Measurements from ENCODE around the gene ROBO4. TPM values are rescaled to one million over a fixed set of nuclear protein-coding genes. Genes with fewer than 3 reads are reported as not detected.

The ROBO4 gene
- total RNA-seq, 4 donors from 2014 or later, result 4.8 to 31.8 (median 6.4) TPM

DNA sequence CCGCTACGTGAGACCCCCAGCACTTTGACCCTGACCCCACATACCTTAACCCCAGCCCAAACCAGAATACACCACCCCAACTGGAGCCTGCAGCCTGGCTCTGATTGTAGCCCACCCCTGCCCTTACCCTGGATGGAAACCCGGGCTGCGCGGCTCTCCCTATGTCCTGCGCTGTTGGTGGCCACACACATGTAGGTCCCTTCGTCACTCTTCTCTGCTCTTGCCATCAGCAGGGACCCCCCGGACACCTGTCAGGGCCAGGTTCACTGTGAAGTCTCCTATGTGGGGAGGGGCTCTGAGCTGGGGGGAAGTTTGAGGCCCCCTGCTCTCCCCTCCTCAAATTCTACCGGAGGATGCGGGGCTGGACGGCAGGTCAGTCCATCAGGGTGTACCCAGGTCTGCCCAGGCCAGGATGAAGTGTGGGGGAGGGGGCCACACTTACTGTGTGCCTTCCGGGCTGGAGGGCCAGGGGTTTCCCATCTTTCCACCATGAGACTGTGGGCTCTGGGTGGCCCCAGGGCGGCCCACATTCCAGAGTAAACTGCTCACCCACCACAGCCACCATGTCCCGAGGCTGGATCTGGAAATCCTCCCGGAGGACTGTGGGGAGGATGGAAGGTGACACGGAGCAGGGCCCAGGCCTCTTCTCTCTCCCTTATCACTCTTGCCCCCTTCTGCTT, 1.5 kb downstream of the ROBO4 start:
- in situ Hi-C loops (cut with MboI; ENCODE audit: low pct_ligation_motif_present in 1 of 4, low pct_unique_long_range_greater_than_20kb in 1 of 4, low sequenced_read_pairs in 3 of 4), result no loop called here

GRCh38 chr11:124895471-124895971, 2.1 kb downstream of the ROBO4 start:
- H3K27ac ChIP-seq, result peak overlapping the region in 2 of 4 donors; percentile 7 to 12

More for the DNA sequence above, 1.5 kb downstream of the ROBO4 start:
- no peak for DNase-seq
- intact Hi-C loops (cut with DNase I; ENCODE audit: low total_unique reads), result no loop called here
- 88 to 98% methylated on average over 5 to 16 of the region's 16 CpGs for WGBS, 2 donors (ENCODE audit: low coverage in 1 of 2)
- Histone ChIP-seq H3K4me1 (no peaks in the 10 kb centered on the region), H3K36me3 (no peaks in the 10 kb centered on the region), H3K27ac (peak overlapping the region; percentile 7 to 49 (median 16)), H3K4me3 (no peak overlapping the region), H3K27me3 (peaks cover 4% of the 10 kb centered on the region), H3K9me3 (no peaks in the 10 kb centered on the region)
- TF ChIP-seq POLR2AphosphoS5 (IDR thresholded peaks at IDR 0.05), result no peak
- TF ChIP-seq, protein P1, sequence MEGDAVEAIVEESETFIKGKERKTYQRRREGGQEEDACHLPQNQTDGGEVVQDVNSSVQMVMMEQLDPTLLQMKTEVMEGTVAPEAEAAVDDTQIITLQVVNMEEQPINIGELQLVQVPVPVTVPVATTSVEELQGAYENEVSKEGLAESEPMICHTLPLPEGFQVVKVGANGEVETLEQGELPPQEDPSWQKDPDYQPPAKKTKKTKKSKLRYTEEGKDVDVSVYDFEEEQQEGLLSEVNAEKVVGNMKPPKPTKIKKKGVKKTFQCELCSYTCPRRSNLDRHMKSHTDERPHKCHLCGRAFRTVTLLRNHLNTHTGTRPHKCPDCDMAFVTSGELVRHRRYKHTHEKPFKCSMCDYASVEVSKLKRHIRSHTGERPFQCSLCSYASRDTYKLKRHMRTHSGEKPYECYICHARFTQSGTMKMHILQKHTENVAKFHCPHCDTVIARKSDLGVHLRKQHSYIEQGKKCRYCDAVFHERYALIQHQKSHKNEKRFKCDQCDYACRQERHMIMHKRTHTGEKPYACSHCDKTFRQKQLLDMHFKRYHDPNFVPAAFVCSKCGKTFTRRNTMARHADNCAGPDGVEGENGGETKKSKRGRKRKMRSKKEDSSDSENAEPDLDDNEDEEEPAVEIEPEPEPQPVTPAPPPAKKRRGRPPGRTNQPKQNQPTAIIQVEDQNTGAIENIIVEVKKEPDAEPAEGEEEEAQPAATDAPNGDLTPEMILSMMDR (IDR thresholded peaks at IDR 0.05), result no peak
- no peak for TF ChIP-seq POLR2A (IDR thresholded peaks at IDR 0.05)
- TF ChIP-seq EP300 (IDR thresholded peaks at IDR 0.05; ENCODE audit: low read depth), result no peak

GRCh38 chr11:124894606-124895430, 2.8 kb downstream of the ROBO4 start:
- TF ChIP-seq, protein P1 (IDR thresholded peaks at IDR 0.05), result no peak
- no peak for TF ChIP-seq POLR2A (IDR thresholded peaks at IDR 0.05)
- no peak for TF ChIP-seq EP300 (IDR thresholded peaks at IDR 0.05; ENCODE audit: low read depth)
- TF ChIP-seq POLR2AphosphoS5 (IDR thresholded peaks at IDR 0.05), result no peak
- in situ Hi-C loops (cut with MboI; ENCODE audit: low pct_ligation_motif_present in 1 of 4, low pct_unique_long_range_greater_than_20kb in 1 of 4, low sequenced_read_pairs in 3 of 4), result no loop called here
- 58 to 100% methylated on average over 1 to 4 of the region's 4 CpGs for whole genome bisulfite sequencing, 2 donors (ENCODE audit: low coverage in 1 of 2)
- DNase-seq, result no peak
- H3K4me3 ChIP-seq, result no peak overlapping the region
- H3K9me3 ChIP-seq, result no peaks in the 10 kb centered on the region
- intact Hi-C loops (cut with DNase I; ENCODE audit: low total_unique reads), result no loop called here
- no peaks in the 10 kb centered on the region for H3K36me3 ChIP-seq
- no peaks in the 10 kb centered on the region for H3K4me1 ChIP-seq
- H3K27me3 ChIP-seq, result no peaks in the 10 kb centered on the region
- no peak overlapping the region for H3K27ac ChIP-seq

More at GRCh38 chr11:124895471-124895971, 2.1 kb downstream of the ROBO4 start:
- in situ Hi-C loops (cut with MboI; ENCODE audit: low pct_ligation_motif_present in 1 of 4, low pct_unique_long_range_greater_than_20kb in 1 of 4, low sequenced_read_pairs in 3 of 4), result no loop called here
- Histone ChIP-seq H3K36me3 (no peaks in the 10 kb centered on the region), H3K9me3 (no peaks in the 10 kb centered on the region), H3K4me1 (no peaks in the 10 kb centered on the region), H3K27me3 (peaks cover 4% of the 10 kb centered on the region), H3K4me3 (no peak overlapping the region)
- intact Hi-C loops (cut with DNase I; ENCODE audit: low total_unique reads), result no loop called here
- TF ChIP-seq POLR2A (IDR thresholded peaks at IDR 0.05) (no peak), EP300 (IDR thresholded peaks at IDR 0.05; ENCODE audit: low read depth) (no peak), POLR2AphosphoS5 (IDR thresholded peaks at IDR 0.05) (no peak)
- TF ChIP-seq, protein P1 (IDR thresholded peaks at IDR 0.05), result no peak
- WGBS, 2 donors (ENCODE audit: low coverage in 1 of 2), result 83% methylated on average over 20 of the region's 20 CpGs; no CpG with 5 or more reads in 1 of the 2 donors
- no peak for DNase-seq

DNA sequence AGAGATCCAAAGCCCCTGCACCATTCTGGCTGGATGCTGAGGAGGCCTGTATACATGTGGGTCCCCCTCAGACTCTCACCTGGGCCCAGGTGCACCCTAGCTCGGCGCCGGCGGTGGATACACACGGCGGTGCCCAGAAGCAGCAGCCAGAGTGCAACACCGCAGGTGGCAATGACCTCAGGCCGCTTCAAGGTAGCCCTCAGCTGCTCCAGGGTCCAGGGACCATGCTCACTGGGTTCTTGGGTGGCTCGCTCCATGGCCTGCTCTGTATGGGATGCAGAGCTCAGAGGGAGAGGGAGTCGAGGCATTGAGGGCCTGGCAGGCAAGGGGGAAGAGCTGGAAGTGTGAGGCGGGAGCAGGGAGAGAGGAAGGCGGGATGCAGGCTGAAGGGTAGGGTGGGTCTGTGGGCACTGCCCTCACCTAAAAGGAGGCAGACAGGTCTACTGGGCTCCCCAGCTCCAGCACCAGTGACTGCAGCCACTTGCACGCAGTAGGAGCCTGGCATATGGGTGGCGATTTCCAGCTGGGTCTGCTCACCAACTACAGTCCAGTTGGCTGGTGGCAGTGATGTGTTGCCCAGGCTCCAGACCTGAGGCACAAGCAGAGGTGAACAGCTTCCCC, 3.8 kb downstream of the ROBO4 start:
- Histone ChIP-seq H3K4me1 (no peaks in the 10 kb centered on the region), H3K27ac (no peak overlapping the region), H3K9me3 (no peaks in the 10 kb centered on the region), H3K27me3 (no peaks in the 10 kb centered on the region), H3K4me3 (no peak overlapping the region), H3K36me3 (no peaks in the 10 kb centered on the region)
- DNase-seq, result no peak
- TF ChIP-seq POLR2A (IDR thresholded peaks at IDR 0.05) (no peak), EP300 (IDR thresholded peaks at IDR 0.05; ENCODE audit: low read depth) (no peak), POLR2AphosphoS5 (IDR thresholded peaks at IDR 0.05) (no peak)
- TF ChIP-seq, protein P1 (IDR thresholded peaks at IDR 0.05), result no peak
- WGBS, 2 donors (ENCODE audit: low coverage in 1 of 2), result 60 to 91% methylated on average over 1 to 10 of the region's 14 CpGs
- in situ Hi-C loops (cut with MboI; ENCODE audit: low pct_ligation_motif_present in 1 of 4, low pct_unique_long_range_greater_than_20kb in 1 of 4, low sequenced_read_pairs in 3 of 4) (no loop called here), intact Hi-C loops (cut with DNase I; ENCODE audit: low total_unique reads) (no loop called here)
